ENCODE results near the gene FEN1.

- TF ChIP-seq FOXP2 (optimal IDR thresholded peaks at IDR 0.05; ENCODE audit: control extremely low read depth, extremely low read length, insufficient read depth) = no peak
- no peak for TF ChIP-seq EZH2 (IDR thresholded peaks at IDR 0.05)
These were observed 10.4 kb upstream of the FEN1 start for GRCh38 chr11:61782299-61782698.

Data from SK-N-MC (cell line).